ENCODE measurements around the gene CAPN12.
"Not testable (repeated sequence)": the region's sequence is repeated elsewhere in the genome, so short reads cannot be mapped to it uniquely, and the experiment has no call there.

Gene CAPN12

GRCh38 chr19:38770228-38770948 lies 26.1 kb upstream of the CAPN12 start:
- not testable (repeated sequence) for DNase-seq

GRCh38 chr19:38769635-38770211 lies 25.4 kb upstream of the CAPN12 start:
- peak; percentile 95 for DNase-seq

DNA sequence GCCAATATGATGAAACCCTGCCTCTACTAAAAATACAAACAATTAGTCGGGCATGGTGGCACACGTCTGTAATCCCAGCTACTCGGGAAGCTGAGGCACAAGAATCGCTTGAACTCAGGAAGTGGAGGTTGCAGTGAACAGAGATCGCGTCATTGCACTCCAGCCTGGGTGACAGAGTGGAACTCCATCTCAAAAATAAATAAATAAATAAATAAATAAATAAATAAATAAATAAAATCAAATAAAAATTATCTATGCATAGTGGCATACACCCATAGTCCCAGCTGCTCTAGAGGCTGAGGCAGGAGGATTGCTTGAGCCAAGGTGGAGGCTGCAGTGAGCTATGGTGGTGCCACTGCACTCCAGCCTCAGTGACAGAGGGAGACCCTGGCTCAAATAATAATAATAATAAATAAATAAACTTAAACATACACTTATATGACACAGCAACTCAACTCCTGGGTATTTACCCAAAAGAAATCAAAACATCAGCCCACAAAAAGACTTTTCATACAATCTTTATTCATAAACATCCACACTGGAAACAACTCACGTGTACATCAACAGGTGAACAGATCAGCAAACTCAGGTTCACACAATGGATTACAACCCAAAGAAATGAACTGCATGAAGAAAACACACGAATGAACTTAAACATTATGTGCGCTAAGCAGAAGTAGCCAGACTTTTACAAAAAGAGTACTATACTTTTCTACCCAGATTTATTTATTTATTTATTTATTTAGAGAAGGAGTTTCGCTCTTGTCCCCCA lies 22.2 kb upstream of the CAPN12 start:
- DNase-seq = no peak

- DNase-seq = no peak
Measured at GRCh38 chr19:38765214-38765613, 20.9 kb upstream of the CAPN12 start.

- DNase-seq = no peak
Measured at GRCh38 chr19:38763795-38764220, 19.5 kb upstream of the CAPN12 start.

- not testable (repeated sequence) for DNase-seq
Measured at GRCh38 chr19:38761884-38762389, 17.7 kb upstream of the CAPN12 start.

GRCh38 chr19:38760805-38761517 lies 16.7 kb upstream of the CAPN12 start:
- not testable (repeated sequence) for DNase-seq

DNA sequence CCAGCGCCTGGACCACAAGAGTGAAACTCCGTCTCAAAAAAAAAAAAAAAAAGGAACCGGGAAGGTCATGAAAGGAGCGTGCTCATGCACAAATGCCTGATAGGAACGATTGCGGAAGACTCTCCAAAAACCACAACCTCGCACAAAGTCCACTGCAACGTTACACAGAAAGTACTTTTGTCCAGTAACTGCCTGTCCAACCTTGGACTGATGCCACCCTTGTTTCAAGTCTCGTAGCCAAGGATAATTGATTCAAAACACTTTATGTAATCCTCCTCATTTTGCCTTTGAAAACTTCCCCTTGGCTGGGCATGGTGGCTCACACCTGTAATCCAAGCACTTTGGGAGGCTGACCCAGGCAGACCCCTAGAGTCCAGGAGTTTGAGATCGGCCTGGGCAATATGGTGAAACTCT lies 15.3 kb upstream of the CAPN12 start:
- no peak for DNase-seq

DNA sequence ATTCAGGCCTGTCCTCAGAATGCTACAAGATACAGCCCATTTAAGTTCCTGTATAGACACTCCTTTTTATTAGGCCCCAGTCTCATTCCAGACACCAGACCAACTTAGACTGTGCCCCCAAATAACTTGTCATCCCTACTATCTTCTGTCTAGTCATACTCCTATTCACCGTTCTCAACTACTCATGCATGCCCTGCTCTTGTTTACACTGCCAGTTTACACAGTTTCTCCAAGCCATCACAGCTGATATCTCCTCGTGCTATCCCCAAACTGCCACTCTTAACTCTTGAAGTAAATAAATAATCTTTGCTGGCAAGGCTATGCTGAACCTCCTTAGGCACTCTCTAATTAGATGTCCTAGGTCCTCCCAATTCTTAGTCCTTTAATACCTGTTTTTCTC lies 9.9 kb upstream of the CAPN12 start:
- not testable (repeated sequence) for DNase-seq

- not testable (repeated sequence) for DNase-seq
Measured at GRCh38 chr19:38753783-38754182, 9.5 kb upstream of the CAPN12 start.

- DNase-seq = no peak
Measured at GRCh38 chr19:38745316-38745715, 1.0 kb upstream of the CAPN12 start.

- DNase-seq = no peak
Measured at GRCh38 chr19:38744874-38745273, 600 bp upstream of the CAPN12 start.

DNA sequence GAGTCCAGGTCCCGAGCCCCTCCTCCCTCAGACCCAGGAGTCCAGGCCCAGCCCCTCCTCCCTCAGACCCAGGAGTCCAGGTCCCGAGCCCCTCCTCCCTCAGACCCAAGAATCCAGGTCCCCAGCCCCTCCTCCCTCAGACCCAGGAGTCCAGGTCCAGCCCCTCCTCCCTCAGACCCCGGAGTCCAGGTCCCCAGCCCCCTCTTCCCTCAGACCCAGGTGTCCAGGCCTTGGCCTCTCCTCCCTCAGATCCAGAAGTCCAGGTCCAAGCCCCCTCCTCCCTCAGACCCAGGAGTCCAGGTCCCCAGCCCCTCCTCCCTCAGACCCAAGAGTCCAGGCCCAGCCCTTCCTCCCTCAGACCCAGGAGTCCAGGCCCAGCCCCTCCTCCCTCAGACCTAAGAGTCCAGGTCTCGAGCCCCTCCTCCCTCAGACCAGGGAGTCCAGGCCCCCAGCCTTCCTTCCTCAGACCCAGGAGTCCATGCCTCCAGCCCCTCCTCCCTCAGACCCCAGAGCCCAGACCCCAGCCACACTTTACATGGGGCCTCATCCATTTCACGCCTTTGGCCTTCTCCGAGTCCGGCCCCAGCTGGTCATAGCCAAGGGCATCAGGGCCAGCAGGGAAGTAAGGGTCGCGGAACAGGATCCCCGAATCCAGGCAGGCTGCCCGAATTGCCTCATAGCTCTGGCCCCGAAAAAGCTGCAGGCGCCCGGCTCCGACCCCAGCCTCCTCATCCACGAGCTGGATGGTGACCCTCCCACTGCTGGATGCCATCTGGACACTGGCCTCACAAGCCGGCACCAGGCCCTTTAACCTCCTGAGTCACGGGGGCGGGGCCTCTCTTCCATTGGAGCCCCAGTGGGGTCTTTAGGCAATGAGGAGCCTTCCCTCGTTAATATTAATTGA lies 628 bp downstream of the CAPN12 start:
- DNase-seq = no peak

DNA sequence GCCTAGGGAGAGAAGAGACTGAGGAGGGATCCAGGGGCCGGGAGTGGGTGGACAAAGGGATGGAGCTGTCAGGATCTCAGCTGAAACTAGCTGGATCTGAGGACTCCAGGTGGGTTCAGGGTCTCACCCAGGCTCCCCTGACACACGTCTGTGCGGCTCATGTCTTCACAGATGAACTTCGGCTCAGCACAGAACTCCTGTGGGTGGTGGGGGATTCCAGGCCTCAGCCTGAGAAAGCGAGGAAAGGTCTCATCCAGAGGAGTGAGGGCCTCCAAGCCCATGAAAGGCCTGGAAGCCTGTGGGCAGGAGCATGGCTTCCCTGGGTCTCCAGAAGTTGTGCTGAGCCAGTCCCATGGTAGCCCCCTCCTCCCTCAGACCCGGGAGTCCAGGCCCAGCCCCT lies 1.4 kb downstream of the CAPN12 start:
- DNase-seq = no peak

GRCh38 chr19:38742296-38742695 lies 2.0 kb downstream of the CAPN12 start:
- no peak for DNase-seq

GRCh38 chr19:38741670-38742069 lies 2.6 kb downstream of the CAPN12 start:
- no peak for DNase-seq

- no peak for DNase-seq
Measured at GRCh38 chr19:38740932-38741331, 3.3 kb downstream of the CAPN12 start.

GRCh38 chr19:38740257-38740592 lies 4.0 kb downstream of the CAPN12 start:
- no peak for DNase-seq

- no peak for DNase-seq
Measured at GRCh38 chr19:38739440-38740256, 4.6 kb downstream of the CAPN12 start.

DNA sequence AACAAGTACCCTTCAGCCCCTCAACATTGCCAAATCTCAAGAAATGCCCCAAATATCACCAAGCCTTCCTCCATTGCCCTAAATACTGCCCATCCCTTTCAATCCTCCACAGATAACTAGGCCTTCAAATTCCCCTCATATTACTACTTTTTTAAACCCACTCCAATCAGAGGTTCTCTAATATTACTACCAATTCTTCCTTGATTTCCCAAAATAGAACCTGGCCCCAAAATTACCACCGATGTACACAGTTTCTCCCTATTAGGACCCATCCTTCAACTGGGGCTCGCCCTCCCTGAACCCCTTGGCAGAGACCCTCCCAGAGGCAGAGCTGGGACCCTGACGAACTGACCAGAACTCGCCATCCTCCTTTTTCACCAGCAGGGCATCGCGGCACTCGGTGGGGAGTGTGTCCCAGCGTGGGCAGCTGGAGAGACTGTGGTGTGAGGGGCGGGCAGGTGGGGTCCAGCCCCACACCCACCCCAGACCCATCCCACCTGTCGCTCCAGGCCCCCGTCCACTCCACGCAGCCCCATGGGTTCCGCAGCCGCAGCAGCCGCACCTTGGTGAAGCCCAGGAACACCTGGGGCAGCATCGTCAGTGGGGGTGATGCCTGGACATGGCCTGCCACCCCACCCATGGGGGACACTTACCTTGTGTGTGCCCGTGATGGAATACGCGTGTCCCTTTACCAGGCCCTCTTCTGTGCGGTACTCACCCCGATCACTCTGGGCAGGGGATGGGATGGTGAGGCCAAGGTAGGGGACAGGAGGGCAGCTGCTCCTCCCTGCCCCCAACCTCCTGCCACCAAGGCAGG lies 6.1 kb downstream of the CAPN12 start:
- no peak for DNase-seq
